ENCODE data around the gene PLCE1. TPM values are rescaled to one million over a fixed set of nuclear protein-coding genes. Genes with fewer than 3 reads are reported as not detected.
A peak's percentile ranks its signal among the peaks of the same experiment; 100 is the strongest.

PLCE1 gene
- total RNA-seq, 1 donor from 2014 or later: 0.47 TPM

DNA sequence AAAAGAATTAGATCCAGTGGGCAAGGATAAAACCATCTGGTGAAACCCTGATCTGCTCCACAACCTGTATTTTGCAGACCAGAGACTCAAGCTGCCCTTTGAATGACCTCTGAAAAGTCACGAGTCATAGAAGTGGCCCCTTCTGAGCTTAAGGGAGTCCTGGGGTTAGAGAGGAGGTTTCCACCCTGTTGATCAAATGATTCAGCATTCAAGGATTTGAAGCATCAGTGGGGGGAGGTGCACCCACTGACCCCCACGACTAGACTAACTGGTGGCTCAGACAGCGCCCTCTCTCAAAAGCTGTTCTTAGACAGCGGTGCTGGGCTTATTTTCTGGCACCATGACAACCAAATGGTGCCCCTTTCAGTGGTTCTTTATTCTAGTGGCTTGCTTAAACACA lies 44.3 kb downstream of the PLCE1 start:
- Histone ChIP-seq H3K4me3 (no peak overlapping the region), H3K9me3 (ENCODE audit: low read depth) (no peaks in the 10 kb centered on the region), H4K20me1 (ENCODE audit: low read depth) (no peaks in the 10 kb centered on the region), H3K9ac (no peak overlapping the region), H2AFZ (replicated peaks) (no peak overlapping the region), H3K4me2 (no peak overlapping the region), H3K79me2 (ENCODE audit: low read depth) (no peaks in the 10 kb centered on the region), H3K27me3 (no peaks in the 10 kb centered on the region), H3F3A (ENCODE audit: low read depth) (no peaks in the 10 kb centered on the region), H3K27ac (no peak overlapping the region), H3K36me3 (no peaks in the 10 kb centered on the region), H3K4me1 (peaks cover 13% of the 10 kb centered on the region)
- no peak overlapping the region for H3K4me3 Mint-ChIP-seq
- TF ChIP-seq EZH2 (IDR thresholded peaks at IDR 0.05): no peak
- TF ChIP-seq, protein P1, sequence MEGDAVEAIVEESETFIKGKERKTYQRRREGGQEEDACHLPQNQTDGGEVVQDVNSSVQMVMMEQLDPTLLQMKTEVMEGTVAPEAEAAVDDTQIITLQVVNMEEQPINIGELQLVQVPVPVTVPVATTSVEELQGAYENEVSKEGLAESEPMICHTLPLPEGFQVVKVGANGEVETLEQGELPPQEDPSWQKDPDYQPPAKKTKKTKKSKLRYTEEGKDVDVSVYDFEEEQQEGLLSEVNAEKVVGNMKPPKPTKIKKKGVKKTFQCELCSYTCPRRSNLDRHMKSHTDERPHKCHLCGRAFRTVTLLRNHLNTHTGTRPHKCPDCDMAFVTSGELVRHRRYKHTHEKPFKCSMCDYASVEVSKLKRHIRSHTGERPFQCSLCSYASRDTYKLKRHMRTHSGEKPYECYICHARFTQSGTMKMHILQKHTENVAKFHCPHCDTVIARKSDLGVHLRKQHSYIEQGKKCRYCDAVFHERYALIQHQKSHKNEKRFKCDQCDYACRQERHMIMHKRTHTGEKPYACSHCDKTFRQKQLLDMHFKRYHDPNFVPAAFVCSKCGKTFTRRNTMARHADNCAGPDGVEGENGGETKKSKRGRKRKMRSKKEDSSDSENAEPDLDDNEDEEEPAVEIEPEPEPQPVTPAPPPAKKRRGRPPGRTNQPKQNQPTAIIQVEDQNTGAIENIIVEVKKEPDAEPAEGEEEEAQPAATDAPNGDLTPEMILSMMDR (IDR thresholded peaks at IDR 0.05): no peak
- no peak for TF ChIP-seq EZH2phosphoT487 (IDR thresholded peaks at IDR 0.05)
- no peaks in the 10 kb centered on the region for H3K27me3 Mint-ChIP-seq (ENCODE audit: insufficient read depth, low read depth)
- H3K27ac Mint-ChIP-seq: no peak overlapping the region
- H3K36me3 Mint-ChIP-seq: no peaks in the 10 kb centered on the region
- DNase-seq (ENCODE audit: low spot score): peak; percentile 4
- peaks cover 15% of the 10 kb centered on the region for H3K4me1 Mint-ChIP-seq
- no peaks in the 10 kb centered on the region for H3K9me3 Mint-ChIP-seq

DNA sequence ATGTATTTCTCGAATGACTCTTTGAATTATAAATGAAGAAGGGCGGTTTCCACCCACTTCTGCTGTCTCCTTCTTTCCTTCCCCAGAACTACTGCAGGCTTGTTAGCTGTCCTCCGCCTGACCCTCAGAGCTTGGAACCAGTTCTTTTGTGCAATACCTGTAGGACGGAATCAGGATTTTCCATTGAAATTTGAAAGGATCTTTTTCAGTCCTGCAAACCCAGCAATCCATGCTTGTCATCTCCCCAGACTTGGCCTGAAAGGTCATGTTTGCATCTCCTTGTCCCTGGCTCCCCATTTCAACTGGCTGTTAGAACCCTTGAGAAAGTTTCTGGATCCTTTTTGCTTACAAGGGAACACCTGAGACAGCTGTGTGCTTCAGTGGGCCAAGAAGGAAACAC lies 47.5 kb downstream of the PLCE1 start:
- Mint-ChIP-seq H3K27ac (no peak overlapping the region), H3K4me1 (peaks cover 18% of the 10 kb centered on the region), H3K27me3 (ENCODE audit: insufficient read depth, low read depth) (no peaks in the 10 kb centered on the region), H3K4me3 (no peak overlapping the region), H3K36me3 (no peaks in the 10 kb centered on the region), H3K9me3 (no peaks in the 10 kb centered on the region)
- no peaks in the 10 kb centered on the region for H3K79me2 ChIP-seq (ENCODE audit: low read depth)
- no peak overlapping the region for H3K4me2 ChIP-seq
- H3K36me3 ChIP-seq: no peaks in the 10 kb centered on the region
- H3K27me3 ChIP-seq: no peaks in the 10 kb centered on the region
- no peaks in the 10 kb centered on the region for H3F3A ChIP-seq (ENCODE audit: low read depth)
- H3K4me1 ChIP-seq: peaks cover 9% of the 10 kb centered on the region
- H3K27ac ChIP-seq: no peak overlapping the region
- H2AFZ ChIP-seq (replicated peaks): peak overlapping the region; percentile 27
- TF ChIP-seq, protein P1 (IDR thresholded peaks at IDR 0.05): no peak
- TF ChIP-seq EZH2 (IDR thresholded peaks at IDR 0.05): no peak
- TF ChIP-seq EZH2phosphoT487 (IDR thresholded peaks at IDR 0.05): no peak
- DNase-seq (ENCODE audit: low spot score): no peak
- no peak overlapping the region for H3K4me3 ChIP-seq
- H4K20me1 ChIP-seq (ENCODE audit: low read depth): no peaks in the 10 kb centered on the region
- H3K9ac ChIP-seq: no peak overlapping the region
- H3K9me3 ChIP-seq (ENCODE audit: low read depth): no peaks in the 10 kb centered on the region

- H3K4me1 ChIP-seq: peaks cover 4% of the 10 kb centered on the region
- H3K4me3 ChIP-seq: no peak overlapping the region
- no peaks in the 10 kb centered on the region for H4K20me1 ChIP-seq (ENCODE audit: low read depth)
- Mint-ChIP-seq H3K4me3 (no peak overlapping the region), H3K4me1 (peaks cover 13% of the 10 kb centered on the region), H3K9me3 (no peaks in the 10 kb centered on the region), H3K27me3 (ENCODE audit: insufficient read depth, low read depth) (peaks cover 2% of the 10 kb centered on the region), H3K27ac (no peak overlapping the region), H3K36me3 (no peaks in the 10 kb centered on the region)
- TF ChIP-seq EZH2 (IDR thresholded peaks at IDR 0.05) (no peak), EZH2phosphoT487 (IDR thresholded peaks at IDR 0.05) (no peak)
- TF ChIP-seq, protein P1 (IDR thresholded peaks at IDR 0.05): no peak
- H3F3A ChIP-seq (ENCODE audit: low read depth): no peaks in the 10 kb centered on the region
- no peak for DNase-seq (ENCODE audit: low spot score)
- no peak overlapping the region for H3K27ac ChIP-seq
- no peaks in the 10 kb centered on the region for H3K27me3 ChIP-seq
- H3K9me3 ChIP-seq (ENCODE audit: low read depth): no peaks in the 10 kb centered on the region
- H3K36me3 ChIP-seq: no peaks in the 10 kb centered on the region
- no peak overlapping the region for H3K4me2 ChIP-seq
- peak overlapping the region; percentile 27 for H2AFZ ChIP-seq (replicated peaks)
- H3K9ac ChIP-seq: no peak overlapping the region
- no peaks in the 10 kb centered on the region for H3K79me2 ChIP-seq (ENCODE audit: low read depth)
Measured at GRCh38 chr10:94042001-94042833, 48.5 kb downstream of the PLCE1 start.

All from neural progenitor cell (in vitro differentiated cells).